Left lung (tissue), 10 donors: Measurements from ENCODE around the gene JARID2. TPM values are rescaled to one million over a fixed set of nuclear protein-coding genes. Genes with fewer than 3 reads are reported as not detected.

Experiments
- ATAC-seq: fragments of 200-7000 bp; cut with Tn5 transposase; one replicate; pipeline ENCODE4 v1.9.1; 2020; ENCODE audit warnings: moderate library complexity
- DNase-seq, 4 donors: peaks; one replicate each; pipeline ENCODE4 v3.0.0-alpha.2; 2013 to 2020
- H3K27ac ChIP-seq, 2 donors: fragments of 200-600 bp; sonication (generic) in 1 of 2; one replicate each; pipeline versions ENCODE4 v1.5.0 to v1.8.0; 2020 to 2021
- H3K27me3 ChIP-seq, 2 donors: fragments of 200-600 bp; sonication (generic) in 1 of 2; one replicate each; pipeline versions ENCODE4 v1.5.0 to v1.8.0; 2020 to 2021
- H3K36me3 ChIP-seq, 2 donors: fragments of 200-600 bp; sonication (generic) in 1 of 2; one replicate each; pipeline versions ENCODE4 v1.5.0 to v1.8.0; 2020 to 2021
- H3K4me1 ChIP-seq, 2 donors: fragments of 200-600 bp; one replicate each; pipeline ENCODE4 v1.8.0; 2021
- H3K4me3 ChIP-seq, 2 donors: fragments of 200-600 bp; sonication (generic) in 1 of 2; one replicate each; pipeline versions ENCODE4 v1.5.0 to v1.8.0; 2020 to 2021; ENCODE audit warnings: mild to moderate bottlenecking in 1 of 2
- H3K9me3 ChIP-seq, 2 donors: fragments of 200-600 bp; sonication (generic) in 1 of 2; one replicate each; pipeline versions ENCODE4 v1.5.0 to v1.8.0; 2020 to 2021
- intact Hi-C, 2 donors: fragments of 100-400 bp; cut with DNase I; formaldehyde crosslinking; loops; one replicate each; pipeline versions ENCODE4 v1.11.2 to v1.14.2; 2022
- polyA plus RNA-seq, 6 donors: library from polyadenylated mRNA; unstranded; fragments of 120-200 nt; gene quantifications; one replicate each; pipeline ENCODE4 v1.2.1, GENCODE V29; 2013; ENCODE audit not compliant: insufficient read length in 6 of 6
- total RNA-seq, 2 donors: library from RNA; stranded (reverse); fragmentation: NEBNext Ultra II Directional; extraction: Animal tissue kit (Norgen Biotek cat#: 25700); gene quantifications; one replicate each; pipeline ENCODE4 v1.2.1, GENCODE V29; 2021
- TF ChIP-seq, protein P1 (sequence below), 2 donors: fragments of 200-600 bp; sonication (generic) in 1 of 2; IDR thresholded peaks; one replicate each; pipeline versions ENCODE4 v1.5.0 to v1.8.0; 2021; ENCODE audit warnings: antibody characterized with exemption in 2 of 2
- donor health status: DM: no; HTN: yes; CAD: no.
- donor health status: DM: no; HTN: no; CAD: no.

Gene JARID2
- total and polyA plus RNA-seq, 8 donors = 10.2 to 19.4 (median 17.8) TPM

DNA sequence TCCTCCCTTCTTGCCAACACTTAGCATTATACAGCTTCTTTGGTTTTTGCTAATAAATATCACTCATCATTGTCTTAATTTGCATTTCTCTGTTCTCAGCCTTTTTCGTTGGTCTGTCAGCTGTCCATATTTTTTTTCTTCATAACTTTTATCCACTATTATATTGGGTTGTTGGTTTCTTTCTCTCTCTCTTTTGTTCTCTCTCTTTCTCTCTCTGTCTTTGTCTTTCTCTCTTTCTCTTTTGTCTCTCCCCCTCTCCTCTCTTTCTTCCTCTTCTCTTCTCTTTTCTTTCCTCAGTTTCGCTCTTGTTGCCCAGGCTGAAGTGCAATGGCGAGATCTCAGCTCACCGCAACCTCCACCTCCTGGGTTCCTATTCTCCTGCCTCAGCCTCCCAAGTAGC, 36.5 kb downstream of the JARID2 start:
- H3K4me3 ChIP-seq = no peak overlapping the region
- ATAC-seq = no peak
- no peak for DNase-seq
- peaks cover 10 to 63% of the 10 kb centered on the region in 2 donors for H3K4me1 ChIP-seq
- TF ChIP-seq, protein P1, sequence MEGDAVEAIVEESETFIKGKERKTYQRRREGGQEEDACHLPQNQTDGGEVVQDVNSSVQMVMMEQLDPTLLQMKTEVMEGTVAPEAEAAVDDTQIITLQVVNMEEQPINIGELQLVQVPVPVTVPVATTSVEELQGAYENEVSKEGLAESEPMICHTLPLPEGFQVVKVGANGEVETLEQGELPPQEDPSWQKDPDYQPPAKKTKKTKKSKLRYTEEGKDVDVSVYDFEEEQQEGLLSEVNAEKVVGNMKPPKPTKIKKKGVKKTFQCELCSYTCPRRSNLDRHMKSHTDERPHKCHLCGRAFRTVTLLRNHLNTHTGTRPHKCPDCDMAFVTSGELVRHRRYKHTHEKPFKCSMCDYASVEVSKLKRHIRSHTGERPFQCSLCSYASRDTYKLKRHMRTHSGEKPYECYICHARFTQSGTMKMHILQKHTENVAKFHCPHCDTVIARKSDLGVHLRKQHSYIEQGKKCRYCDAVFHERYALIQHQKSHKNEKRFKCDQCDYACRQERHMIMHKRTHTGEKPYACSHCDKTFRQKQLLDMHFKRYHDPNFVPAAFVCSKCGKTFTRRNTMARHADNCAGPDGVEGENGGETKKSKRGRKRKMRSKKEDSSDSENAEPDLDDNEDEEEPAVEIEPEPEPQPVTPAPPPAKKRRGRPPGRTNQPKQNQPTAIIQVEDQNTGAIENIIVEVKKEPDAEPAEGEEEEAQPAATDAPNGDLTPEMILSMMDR (IDR thresholded peaks at IDR 0.05) = no peak
- intact Hi-C loops = no loop called here
- no peaks in the 10 kb centered on the region for H3K36me3 ChIP-seq
- H3K27me3 ChIP-seq = no peaks in the 10 kb centered on the region
- no peaks in the 10 kb centered on the region for H3K9me3 ChIP-seq
- H3K27ac ChIP-seq = no peak overlapping the region

DNA sequence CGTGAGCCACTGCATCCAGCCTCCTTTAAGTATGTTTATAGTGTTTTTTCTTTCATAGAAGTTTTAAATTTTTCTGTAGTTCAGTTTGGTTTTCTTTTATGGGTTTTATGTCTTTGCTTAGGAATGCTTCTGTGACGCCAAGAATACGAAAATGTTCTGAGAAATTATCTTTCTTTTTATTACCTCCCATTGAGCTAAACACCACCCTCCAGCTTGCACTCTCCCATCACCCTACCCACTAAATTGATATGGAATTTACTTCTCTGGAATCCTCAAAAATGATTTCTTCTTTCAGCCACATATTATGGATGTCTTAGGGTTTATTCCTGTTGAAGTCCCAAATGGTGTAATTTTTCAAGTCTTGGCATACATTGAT, 38.1 kb downstream of the JARID2 start:
- H3K4me1 ChIP-seq = peaks cover 10 to 73% of the 10 kb centered on the region in 2 donors
- no peak for ATAC-seq
- intact Hi-C loops = no loop called here
- no peaks in the 10 kb centered on the region for H3K27me3 ChIP-seq
- no peaks in the 10 kb centered on the region for H3K36me3 ChIP-seq
- H3K27ac ChIP-seq = no peak overlapping the region
- DNase-seq = no peak
- H3K9me3 ChIP-seq = no peaks in the 10 kb centered on the region
- no peak overlapping the region for H3K4me3 ChIP-seq
- TF ChIP-seq, protein P1 (IDR thresholded peaks at IDR 0.05) = no peak

DNA sequence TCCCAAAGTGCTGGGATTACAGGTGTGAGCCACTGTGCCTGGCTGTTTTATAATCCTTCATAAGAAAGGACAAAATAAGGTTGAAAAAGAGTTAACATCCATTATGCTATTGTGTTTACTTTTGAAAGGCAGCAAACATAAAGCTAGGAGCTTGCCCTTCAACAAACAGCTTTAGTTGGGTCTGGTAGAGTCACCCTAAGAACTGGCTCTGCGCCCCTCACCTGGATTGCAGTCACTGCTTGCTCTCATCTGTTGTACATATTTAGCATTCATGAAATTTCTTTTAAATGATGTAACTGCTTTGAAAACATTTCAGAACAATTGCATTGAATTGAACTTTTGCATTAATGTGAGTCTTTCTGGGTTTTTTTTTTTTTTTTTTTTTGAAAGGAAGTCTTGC, 38.9 kb downstream of the JARID2 start:
- TF ChIP-seq, protein P1 (IDR thresholded peaks at IDR 0.05) = no peak
- ATAC-seq (peak; percentile 13), DNase-seq (no peak)
- Histone ChIP-seq H3K9me3 (no peaks in the 10 kb centered on the region), H3K36me3 (no peaks in the 10 kb centered on the region), H3K27ac (no peak overlapping the region), H3K4me1 (peaks cover 10 to 73% of the 10 kb centered on the region in 2 donors), H3K4me3 (no peak overlapping the region), H3K27me3 (no peaks in the 10 kb centered on the region)
- intact Hi-C loops = no loop called here

DNA sequence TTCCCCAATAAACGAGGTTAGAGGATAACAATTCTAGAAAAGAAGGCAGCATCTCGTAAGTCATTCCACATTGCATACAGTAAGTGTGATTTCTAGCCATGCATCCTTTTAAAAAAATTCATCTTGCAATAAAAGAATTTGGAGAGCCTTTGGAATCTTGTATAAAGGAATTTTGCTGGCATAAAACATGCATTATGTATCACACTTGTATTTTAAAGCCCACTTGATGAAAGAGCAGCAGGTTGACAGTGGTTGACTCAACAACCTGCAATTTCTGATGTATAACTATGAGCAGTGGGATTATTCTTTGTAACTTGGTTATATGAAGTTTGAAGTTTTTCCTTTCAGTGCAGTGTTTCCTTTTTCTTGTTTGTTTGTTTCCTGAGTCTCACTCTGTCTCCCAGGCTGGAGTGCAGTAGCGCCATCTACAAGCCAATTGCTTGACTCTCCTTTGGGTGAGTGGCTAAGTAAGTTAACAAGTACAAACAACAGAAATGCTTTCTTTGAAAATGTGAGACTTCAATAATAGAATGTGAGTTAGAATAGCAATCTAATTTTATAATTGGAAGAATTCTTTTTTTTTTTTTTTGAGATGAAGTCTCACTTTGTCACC, 39.9 kb downstream of the JARID2 start:
- DNase-seq = no peak
- intact Hi-C loops = no loop called here
- Histone ChIP-seq H3K9me3 (no peaks in the 10 kb centered on the region), H3K4me3 (no peak overlapping the region), H3K27ac (no peak overlapping the region), H3K4me1 (peaks cover 5 to 71% of the 10 kb centered on the region in 2 donors), H3K36me3 (no peaks in the 10 kb centered on the region), H3K27me3 (no peaks in the 10 kb centered on the region)
- TF ChIP-seq, protein P1 (IDR thresholded peaks at IDR 0.05) = no peak
- no peak for ATAC-seq

DNA sequence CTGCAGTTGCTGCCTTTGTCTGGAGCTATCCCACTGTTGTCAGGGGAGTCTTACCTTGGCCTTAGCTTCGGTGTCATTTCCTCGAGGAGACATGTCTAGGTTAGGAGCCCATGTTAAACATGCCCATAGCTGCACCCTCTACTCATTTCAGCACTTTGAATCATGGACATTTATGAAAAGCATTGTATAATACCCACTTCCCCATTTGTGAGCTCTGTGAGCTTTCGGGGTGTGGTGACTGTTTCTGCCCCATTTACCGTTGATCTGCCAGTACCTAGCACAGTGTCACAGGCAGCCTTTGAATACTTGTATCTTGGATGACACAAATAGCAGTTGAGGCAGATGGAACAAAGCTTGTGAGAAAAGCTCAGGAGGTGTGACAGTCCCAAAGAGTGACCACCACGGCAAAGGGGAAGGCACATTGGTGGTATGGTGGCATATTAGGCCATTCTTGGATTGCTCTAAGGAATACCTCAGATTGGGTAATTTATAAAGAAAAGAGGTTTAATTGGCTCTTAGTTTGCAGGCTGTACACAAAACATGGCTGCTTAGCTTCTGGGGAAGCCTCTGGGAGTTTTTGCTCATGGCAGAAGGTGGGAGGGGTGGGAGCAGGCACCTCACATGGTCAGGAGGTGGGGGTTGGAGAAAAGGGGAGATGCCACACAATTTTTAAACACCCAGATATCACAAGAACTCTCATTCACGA, 42.0 kb downstream of the JARID2 start:
- Histone ChIP-seq H3K9me3 (no peaks in the 10 kb centered on the region), H3K4me3 (no peak overlapping the region), H3K27ac (peak overlapping the region in 1 of 2 donors; percentile 65), H3K36me3 (no peaks in the 10 kb centered on the region), H3K4me1 (peaks cover 0 to 57% of the 10 kb centered on the region in 2 donors), H3K27me3 (no peaks in the 10 kb centered on the region)
- peak; percentile 42 for ATAC-seq
- DNase-seq = no peak
- TF ChIP-seq, protein P1 (IDR thresholded peaks at IDR 0.05) = no peak
- intact Hi-C loops = no loop called here
